SU-DHL-6 (cell line): ENCODE data around the gene GPR180.

Experiments
- H2AFZ ChIP-seq: fragments of 200-600 bp; sonication (generic); 2 replicates; pipeline ENCODE4 v1.6.1; 2014; ENCODE audit warnings: low read depth, mild to moderate bottlenecking, moderate library complexity, mixed read lengths, antibody characterized with exemption, low read length; ENCODE audit not compliant: severe bottlenecking
- H3F3A ChIP-seq: fragments of 200-600 bp; shearing (Covaris generic); 2 replicates; pipeline ENCODE4 v1.6.0; 2016; ENCODE audit warnings: antibody characterized with exemption, mild to moderate bottlenecking; ENCODE audit not compliant: insufficient read depth
- H3K27ac ChIP-seq: fragments of 200-600 bp; sonication (generic); 2 replicates; pipeline ENCODE4 v1.5.1; 2016; ENCODE audit warnings: low read depth, mild to moderate bottlenecking, low read length, moderate library complexity, mixed read lengths
- H3K27me3 ChIP-seq: fragments of 200-600 bp; sonication (generic), shearing (Covaris generic); 2 replicates; pipeline ENCODE4 v1.6.0; 2014; ENCODE audit warnings: mild to moderate bottlenecking, low read length
- H3K36me3 ChIP-seq: fragments of 200-600 bp; sonication (generic); 2 replicates; pipeline ENCODE4 v1.6.1; 2014; ENCODE audit warnings: mild to moderate bottlenecking, low read length, mixed read lengths
- H3K4me2 ChIP-seq: fragments of 300-600, 200-600 bp; shearing (Covaris generic), sonication (generic); 2 replicates; pipeline ENCODE4 v1.6.0; 2014; ENCODE audit warnings: low read length, low read depth, mild to moderate bottlenecking; ENCODE audit not compliant: poor library complexity, severe bottlenecking
- H3K4me3 ChIP-seq: fragments of 200-600 bp; sonication (generic); 2 replicates; pipeline ENCODE4 v1.5.1; 2014; ENCODE audit warnings: antibody characterized with exemption, low read length, mild to moderate bottlenecking, mixed read lengths; ENCODE audit not compliant: insufficient read depth, poor library complexity, severe bottlenecking
- H3K79me2 ChIP-seq: fragments of 200-600 bp; sonication (generic); 2 replicates; pipeline ENCODE4 v1.6.1; 2014; ENCODE audit warnings: mild to moderate bottlenecking, low read length, moderate library complexity; ENCODE audit not compliant: insufficient read depth
- H3K9ac ChIP-seq: fragments of 200-600 bp; sonication (generic); 2 replicates; pipeline ENCODE4 v1.7.0; 2014; ENCODE audit warnings: mild to moderate bottlenecking, low read length
- H3K9me2 ChIP-seq: fragments of 200-600 bp; sonication (generic); replicated peaks from 2 replicates; pipeline ENCODE4 v1.6.1; 2014; ENCODE audit warnings: low read length; ENCODE audit not compliant: insufficient read depth
- H3K9me3 ChIP-seq: fragments of 200-600 bp; sonication (generic); 2 replicates; pipeline ENCODE4 v1.6.1; 2014; ENCODE audit warnings: low read length, mixed read lengths; ENCODE audit not compliant: insufficient read depth
- H4K20me1 ChIP-seq: fragments of 200-600 bp; sonication (generic); 2 replicates; pipeline ENCODE4 v1.6.1; 2014; ENCODE audit warnings: low read depth, mild to moderate bottlenecking, antibody characterized with exemption, low read length, moderate library complexity, mixed read lengths
- TF ChIP-seq, protein P1 (sequence below): fragments of 200-600 bp; sonication (generic); IDR thresholded peaks from one replicate; pipeline ENCODE4 v1.5.1; 2017; ENCODE audit warnings: antibody characterized with exemption, mild to moderate bottlenecking, low read length, moderate library complexity; ENCODE audit not compliant: insufficient read depth, poor library complexity, severe bottlenecking

Gene GPR180

GRCh38 chr13:94683409-94683808, 81.8 kb downstream of the GPR180 start:
- H3K4me2 ChIP-seq: no peak overlapping the region
- H3K27me3 ChIP-seq: no peaks in the 10 kb centered on the region
- H3K4me3 ChIP-seq: no peak overlapping the region
- no peaks in the 10 kb centered on the region for H3K9me3 ChIP-seq
- no peak overlapping the region for H3K9ac ChIP-seq
- no peaks in the 10 kb centered on the region for H4K20me1 ChIP-seq
- H3F3A ChIP-seq: no peaks in the 10 kb centered on the region
- no peak overlapping the region for H2AFZ ChIP-seq
- H3K27ac ChIP-seq: no peak overlapping the region
- no peaks in the 10 kb centered on the region for H3K9me2 ChIP-seq
- no peaks in the 10 kb centered on the region for H3K79me2 ChIP-seq
- H3K36me3 ChIP-seq: no peaks in the 10 kb centered on the region
- TF ChIP-seq, protein P1, sequence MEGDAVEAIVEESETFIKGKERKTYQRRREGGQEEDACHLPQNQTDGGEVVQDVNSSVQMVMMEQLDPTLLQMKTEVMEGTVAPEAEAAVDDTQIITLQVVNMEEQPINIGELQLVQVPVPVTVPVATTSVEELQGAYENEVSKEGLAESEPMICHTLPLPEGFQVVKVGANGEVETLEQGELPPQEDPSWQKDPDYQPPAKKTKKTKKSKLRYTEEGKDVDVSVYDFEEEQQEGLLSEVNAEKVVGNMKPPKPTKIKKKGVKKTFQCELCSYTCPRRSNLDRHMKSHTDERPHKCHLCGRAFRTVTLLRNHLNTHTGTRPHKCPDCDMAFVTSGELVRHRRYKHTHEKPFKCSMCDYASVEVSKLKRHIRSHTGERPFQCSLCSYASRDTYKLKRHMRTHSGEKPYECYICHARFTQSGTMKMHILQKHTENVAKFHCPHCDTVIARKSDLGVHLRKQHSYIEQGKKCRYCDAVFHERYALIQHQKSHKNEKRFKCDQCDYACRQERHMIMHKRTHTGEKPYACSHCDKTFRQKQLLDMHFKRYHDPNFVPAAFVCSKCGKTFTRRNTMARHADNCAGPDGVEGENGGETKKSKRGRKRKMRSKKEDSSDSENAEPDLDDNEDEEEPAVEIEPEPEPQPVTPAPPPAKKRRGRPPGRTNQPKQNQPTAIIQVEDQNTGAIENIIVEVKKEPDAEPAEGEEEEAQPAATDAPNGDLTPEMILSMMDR: no peak
